ENCODE measurements around the gene FAM107B.

Gene FAM107B

DNA sequence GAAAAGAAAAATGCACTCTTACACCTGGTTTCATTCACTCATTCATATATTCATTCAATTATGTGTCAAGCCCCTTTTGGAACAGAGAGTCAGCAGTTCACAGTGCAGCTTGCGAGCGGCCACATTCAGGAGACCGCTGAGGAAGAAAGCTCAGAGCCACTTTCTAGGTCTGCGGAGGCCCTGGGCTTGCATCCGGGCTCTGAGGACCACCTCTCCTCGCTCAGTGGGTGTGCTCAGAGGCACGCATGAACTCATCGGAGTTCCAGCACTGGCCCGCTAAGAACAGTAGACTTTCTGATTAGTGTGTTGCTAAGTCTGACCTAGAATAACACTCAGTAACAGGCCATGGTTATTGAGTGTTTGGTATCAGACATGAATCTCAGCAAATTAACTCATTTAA is 1.8 kb upstream of the FAM107B start:
- DNase-seq (ENCODE audit: low read depth) = no peak

DNA sequence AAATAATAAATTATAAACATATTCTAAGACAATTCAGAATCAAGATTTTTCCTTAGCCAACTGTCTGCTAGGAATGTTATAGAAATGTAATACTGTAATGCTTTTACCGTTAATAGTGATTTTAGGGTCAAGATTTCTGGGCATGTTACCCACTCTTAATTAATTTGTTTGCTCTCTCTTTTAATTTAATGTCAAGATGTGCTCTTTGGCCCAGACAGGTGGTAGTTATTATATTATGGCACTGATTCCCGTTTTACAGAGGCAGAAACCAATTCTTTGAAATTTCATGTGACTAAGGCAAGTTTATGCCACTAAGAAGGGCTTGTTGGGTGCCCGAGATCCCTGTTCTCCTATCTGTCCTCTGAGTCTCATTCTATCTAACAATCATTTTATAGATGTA is 959 bp upstream of the FAM107B start:
- no peak for DNase-seq (ENCODE audit: low read depth)

DNA sequence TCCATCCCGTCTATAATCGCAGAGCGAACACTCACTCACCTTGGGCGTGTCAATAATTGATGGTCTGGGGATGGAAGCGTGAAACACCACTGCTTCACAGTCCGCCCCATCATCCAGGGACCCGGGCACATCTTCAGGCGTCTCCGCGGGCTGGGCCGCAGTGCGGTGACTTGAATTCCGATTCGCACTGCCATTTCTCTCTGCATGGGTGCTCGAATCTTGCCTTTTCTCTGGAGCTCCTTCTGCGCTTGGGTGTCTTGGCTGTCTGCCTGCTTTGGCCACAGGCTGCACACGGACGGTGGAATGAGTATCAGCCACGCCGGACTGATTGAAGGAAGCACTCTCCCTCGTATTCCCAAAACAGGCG is 500 bp downstream of the FAM107B start:
- no peak for DNase-seq (ENCODE audit: low read depth)

DNA sequence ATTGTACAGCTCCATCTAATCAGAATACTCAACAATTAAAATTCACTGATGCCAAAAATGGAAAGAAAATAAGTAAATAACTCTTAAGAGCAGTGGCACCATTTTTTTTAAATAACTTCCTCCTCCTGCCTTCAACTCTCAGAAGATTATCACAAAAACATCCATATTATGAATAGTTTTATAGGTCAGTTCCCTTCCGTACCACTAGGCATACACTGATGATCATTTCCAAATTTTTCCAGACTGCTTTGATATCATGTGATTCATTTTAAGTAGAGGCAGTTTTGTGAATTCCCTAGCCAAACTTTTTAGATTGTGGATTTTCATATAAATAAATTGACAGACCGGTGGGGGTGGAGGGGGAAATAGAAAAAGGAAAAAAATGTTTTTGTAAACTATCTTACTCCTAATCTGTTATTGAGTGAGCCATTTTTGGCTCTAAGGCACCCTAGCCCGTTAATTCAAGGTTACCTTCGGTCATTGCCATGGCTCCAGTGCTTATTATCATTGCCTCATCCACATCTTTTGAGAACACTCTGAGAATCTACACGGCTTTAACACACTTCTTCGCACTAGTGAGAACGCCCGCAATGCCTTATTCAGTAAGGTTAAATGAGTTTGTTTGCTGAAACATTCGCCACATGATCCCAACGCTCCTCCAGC is 1.0 kb downstream of the FAM107B start:
- no peak for DNase-seq (ENCODE audit: low read depth)

DNA sequence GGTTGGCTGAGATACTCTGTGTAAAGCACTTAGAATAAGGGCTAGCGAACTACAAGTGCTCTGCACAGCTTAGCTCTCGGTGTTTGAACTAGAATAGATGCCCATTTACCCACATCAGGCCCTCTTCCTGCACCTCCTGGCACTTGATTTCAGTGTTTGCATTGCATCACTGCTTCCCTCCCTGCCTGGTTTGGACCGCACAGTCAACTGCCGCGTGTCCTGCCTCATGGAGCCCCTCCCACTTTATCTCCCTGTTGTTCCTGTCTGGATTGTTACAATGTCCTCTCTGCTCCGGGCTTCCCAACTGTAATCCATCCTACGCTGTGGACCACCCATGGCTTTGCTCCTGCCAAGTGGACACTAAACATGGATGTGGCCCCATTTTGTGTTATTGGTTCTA is 2.3 kb downstream of the FAM107B start:
- DNase-seq (ENCODE audit: low read depth) = no peak

DNA sequence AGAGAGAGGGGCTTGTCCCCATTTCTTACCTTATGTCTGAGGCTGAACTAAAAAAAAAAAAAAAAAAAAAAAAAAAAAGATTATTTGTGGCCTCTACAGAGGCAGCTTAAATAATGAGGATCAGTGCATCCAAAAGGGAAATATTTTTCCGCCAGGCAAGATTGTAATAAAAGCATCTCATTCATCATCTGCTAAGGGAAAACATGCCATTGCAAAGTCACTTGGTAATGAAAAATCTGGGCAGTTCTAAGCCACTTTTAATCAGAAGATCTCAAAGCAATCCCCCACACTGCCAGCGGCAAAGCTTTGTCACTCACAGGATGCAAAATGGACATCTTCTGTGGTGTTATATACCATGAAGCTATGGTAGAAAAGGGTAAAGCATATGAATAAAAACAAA is 3.8 kb downstream of the FAM107B start:
- DNase-seq (ENCODE audit: low read depth) = no peak

DNA sequence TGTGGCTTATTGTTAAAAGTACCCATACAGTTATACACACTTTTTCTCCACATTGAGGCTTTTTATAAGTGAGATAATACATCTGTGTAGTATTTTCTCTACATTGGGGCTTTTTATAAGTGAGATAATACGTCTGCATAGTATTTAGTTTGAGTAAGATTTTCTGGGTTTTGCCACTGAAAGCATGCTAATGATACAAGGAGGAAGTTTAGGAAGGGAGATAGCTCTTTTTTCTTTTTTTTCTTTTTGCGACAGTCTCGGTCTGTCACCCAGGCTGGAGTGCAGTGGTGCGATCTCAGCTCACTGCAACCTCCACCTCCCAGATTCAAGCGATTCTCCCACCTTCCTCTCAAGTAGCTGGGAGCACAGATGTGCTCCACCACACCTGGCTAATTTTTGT is 13.3 kb downstream of the FAM107B start:
- no peak for DNase-seq (ENCODE audit: low read depth)

DNA sequence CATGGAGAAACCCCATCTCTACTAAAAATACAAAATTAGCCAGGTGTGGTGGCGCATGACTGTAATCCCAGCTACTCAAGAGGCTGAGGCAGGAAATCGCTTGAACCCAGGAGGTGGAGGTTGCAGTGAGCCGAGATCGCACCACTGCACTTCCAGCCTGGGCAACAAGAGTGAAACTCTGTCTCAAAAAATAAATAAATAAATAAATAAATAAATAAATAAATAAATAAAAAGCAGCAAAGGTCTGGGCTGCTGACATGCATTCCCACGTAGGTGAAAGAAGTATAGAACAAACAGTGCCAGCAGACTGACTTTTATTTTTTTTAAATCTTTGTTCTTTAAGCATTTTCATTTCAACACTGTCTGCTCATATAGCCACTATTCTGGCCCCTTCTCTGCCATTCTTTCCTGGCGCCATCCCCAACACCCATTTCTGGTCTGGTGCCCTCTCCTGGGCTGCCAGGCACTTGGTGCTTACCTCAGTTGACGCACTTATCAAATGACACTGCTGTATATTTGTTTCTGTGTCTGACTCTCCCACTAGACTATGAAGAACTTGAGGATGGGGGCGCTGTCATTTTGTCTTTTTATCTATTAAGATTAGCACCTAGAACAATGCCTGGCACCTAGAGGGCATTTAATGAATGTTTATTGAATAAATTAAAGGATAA is 15.6 kb downstream of the FAM107B start:
- DNase-seq (ENCODE audit: low read depth) = no peak

DNA sequence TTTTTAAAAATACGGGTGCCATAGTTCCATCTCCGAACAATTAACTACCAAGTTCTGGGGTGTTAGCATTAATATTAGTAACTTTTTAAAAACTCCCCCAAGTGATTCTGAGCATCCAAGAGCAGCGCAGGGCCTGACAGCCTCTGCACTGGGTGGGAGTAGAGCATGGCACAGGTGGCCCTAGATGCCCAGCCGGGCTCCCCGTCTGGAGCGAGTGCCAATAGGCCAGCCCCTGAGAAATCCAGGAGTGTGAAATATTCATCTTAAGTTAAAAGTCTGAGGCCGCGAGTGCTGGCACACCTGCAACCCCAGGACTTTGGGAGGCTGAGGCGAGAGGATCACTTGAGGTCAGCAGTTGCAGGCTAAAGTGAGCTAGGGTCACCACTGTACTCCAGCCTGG is 16.2 kb downstream of the FAM107B start:
- no peak for DNase-seq (ENCODE audit: low read depth)

DNA sequence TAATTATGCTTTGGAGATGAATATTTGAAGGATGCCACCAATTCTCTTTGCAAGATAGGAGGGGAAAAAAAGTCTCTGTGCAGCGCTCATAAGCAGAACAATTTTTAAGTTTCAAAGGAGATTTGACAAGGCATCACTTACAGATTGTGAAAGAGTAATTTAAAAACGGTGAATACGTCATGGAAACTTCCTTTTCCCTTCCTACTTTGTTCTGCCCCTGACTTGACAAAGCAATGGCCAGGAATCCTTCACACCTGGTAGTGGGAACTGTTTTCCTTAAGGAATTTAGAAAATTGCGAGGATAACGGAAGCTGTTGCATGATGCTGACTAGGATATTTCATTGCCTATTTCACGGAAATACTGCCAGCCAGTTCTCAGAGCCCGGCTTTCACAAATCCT is 16.7 kb downstream of the FAM107B start:
- no peak for DNase-seq (ENCODE audit: low read depth)

DNA sequence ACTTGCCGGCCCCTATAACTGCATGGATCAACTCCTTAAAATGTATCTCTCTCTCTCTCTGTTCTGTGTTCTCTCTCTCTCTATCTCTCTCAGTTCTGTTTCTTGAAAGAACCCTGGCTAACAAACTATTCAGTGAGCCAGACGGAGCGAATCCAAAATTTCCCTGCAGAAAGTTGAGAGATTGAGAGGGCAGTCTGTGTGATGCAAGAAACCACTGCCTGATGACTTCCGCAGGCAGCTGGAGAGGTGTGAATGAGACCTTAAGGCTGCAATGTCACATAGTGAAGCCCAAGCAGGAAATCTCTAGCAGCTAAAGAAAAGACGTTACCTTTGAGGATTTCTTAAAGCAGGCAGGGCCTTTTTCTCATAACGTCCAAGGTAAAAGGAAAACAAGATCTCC is 17.3 kb downstream of the FAM107B start:
- DNase-seq (ENCODE audit: low read depth) = no peak

DNA sequence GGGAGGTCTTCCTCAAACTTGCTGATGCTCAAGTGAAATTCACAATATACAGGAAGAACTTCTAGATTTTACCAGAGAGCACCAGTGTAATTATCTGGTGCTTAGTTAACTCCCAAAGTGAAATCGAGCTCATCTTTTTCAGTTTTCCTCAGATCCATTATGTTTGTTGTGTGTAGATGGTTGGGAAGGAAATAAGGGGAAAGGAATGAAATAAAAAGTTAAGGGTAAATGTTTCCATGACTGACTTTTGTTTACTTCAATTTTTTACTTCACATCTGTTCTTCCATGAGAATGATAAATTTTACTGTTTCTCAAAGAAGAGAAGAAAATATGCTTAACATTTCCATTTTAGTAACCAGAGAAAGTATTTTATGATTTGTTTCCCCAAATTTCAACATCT is 21.3 kb downstream of the FAM107B start:
- no peak for DNase-seq (ENCODE audit: low read depth)

DNA sequence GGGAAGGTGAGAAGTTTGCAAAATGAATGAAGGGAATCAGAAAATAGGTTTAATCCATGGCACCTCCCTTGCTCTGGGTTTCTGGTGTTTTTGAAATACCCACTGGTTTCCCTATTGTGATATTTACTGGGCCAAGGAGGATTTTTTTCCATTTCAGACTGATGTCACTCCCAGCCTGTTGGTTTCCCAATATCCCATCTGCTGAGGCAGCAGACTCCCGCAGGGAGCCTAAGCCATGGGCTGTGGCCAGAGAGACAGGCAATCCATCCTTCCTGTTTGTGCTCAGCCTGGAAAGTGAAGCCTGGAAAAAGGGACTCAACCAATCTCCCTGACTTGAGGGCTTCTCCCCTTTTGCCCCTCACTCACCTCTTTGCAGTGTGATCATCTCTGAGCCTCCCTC is 22.8 kb downstream of the FAM107B start:
- no peak for DNase-seq (ENCODE audit: low read depth)

DNA sequence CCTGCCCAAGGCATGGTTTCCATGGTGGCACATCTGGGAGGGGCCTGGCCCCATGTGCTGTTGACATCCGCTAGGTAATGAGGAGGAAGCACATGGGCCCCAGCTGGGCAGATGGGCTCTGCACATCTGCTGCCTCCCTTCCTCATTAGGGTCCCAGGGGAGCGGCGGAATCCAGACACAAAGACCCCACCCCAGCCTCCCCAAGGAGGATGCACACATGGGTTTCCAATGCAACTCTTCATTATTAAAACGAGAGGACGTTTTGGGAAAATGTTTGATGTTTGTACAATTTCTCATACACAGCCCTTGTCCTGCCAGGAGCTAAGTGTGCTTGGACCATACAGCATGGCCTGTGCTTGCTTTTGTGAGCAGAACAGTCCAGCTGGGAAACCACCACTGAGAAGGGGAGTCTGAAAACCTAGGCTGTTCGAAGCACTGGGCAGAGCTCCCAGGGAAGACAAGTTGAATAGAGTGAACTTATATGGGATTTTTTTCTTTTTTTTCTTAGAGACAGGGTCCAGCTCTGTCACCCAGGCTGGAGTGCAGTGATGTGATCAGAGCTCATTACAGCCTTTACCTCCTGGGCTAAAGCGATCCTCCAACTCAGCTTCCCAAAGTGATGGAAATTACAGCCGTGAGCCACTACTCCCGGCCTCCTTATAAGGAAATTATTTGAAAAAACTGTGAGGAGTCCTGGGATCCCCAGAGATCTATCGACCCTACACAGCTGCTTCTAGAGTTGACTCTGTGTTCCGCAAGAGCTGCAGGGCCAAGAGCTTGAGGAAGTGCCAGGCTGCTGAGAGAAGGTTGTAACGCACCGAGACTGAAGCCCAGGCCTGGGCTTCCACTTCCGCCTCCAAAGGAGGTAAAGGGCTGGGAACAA is 23.4 kb downstream of the FAM107B start:
- DNase-seq (ENCODE audit: low read depth) = no peak

DNA sequence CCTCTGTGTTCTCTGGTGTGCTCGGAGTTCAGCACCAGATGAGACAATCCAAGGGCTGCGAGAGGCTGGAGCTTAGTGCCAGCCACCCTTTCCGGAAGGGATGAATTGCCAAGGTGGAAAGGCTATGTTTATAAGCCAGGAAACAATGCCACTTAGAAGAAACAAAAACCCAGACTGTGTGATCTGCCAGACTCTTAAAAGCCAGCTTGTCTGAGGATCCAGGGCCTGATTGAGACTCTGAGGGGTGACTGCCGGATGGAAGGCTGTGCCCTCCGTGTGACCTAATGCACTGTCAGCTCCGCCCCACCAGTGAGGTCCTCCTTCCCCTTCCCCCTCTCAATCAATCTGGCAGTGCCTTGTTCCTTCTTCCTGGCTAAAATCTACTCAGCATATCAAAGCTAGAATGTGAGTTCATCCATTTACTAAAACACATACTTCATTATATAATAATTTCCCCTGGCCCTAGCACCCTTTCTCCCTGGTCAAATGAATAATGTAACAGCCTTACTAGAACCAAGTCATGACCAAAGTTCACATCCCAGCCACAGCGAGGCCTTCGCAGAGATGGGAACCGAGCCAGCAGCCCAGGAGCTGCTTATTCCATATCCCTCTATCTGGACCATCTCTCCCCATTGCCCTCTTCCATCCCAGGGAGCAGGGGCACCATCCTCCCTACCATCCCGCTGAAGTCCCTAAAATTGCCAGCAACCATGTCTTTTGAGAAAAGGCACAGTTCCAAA is 25.5 kb downstream of the FAM107B start:
- no peak for DNase-seq (ENCODE audit: low read depth)

DNA sequence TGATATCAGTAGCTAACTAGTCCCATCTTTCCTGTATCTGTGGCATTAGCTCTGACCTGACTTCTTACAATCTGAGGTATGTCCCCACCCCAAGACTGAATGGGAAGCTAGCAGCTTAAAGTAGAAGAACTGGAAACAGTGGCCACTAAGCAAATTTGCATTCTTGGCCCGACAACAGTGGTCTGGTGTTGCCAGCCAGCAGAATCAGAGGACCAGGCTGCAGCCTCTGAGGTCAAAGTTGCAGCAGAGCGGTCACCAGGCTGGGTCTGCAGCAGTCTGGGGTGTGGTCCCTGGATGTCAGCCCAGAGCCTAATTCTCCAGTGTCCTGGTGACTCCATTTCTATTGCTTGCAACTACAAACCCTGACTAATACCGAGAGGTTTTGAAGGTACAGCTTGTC is 26.3 kb downstream of the FAM107B start:
- DNase-seq (ENCODE audit: low read depth) = no peak

DNA sequence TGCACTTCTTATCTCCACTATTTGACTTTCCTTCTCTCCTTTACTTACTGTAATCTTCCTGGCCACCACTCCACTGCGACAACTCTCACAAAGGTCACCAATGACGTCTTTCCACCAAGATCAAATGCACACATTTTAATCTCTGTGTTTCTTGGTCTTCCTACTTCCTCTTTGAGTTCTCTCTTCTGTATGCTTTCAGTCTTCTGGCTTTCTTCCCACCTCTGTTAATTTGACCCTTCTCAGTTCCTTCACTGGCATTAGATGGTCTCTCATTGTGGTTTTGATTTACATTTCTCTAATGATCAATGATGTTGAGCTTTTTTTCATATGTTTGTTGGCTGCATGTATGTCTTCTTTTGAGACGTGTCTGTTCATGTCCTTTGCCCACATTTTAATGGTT is 31.9 kb downstream of the FAM107B start:
- DNase-seq (ENCODE audit: low read depth) = no peak

DNA sequence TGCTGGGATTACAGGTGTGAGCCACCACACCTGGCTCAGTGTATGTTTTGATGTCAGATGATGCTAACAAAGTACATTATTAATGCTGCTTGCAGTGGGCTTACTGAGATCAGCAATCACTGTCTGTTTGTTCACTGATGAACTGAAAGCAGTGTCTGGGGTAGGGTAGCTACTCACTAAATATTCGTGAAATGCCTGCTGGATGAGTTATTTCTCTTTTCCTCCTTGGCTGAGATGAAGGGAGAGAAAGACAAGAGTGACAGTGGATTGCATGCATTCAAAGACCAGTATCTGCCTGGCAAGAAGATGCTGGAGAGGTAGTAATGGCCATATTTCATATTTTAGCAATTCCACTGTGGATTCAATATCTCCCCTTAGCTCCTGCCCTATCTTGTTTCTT is 32.3 kb downstream of the FAM107B start:
- DNase-seq (ENCODE audit: low read depth) = no peak

DNA sequence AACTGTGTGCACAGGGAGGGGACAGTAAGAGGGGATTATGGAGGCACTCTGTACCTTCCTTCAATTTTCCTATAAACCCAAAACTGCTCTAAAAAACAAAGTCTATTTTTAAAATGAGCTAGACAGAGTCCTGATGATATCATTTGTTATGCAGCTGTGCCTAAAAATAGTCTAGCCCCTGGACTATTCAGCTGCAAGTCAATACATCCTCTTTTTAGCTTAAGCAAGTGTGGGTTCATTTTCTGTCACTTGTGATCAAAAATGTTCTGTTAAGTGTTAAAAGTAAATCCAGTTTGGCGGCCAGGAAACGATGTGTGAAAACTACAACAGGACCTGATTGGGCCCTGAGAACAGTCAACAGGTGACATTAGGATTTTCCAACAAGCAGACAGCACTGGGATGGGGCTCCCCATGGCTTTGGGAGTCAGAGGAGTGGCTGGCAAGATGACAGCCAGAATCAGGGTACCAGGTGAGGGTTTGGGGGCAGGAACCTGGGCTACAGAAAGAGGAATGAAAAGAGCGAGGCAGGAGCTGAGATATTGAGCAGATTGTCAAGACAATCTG is 33.9 kb downstream of the FAM107B start:
- no peak for DNase-seq (ENCODE audit: low read depth)

DNA sequence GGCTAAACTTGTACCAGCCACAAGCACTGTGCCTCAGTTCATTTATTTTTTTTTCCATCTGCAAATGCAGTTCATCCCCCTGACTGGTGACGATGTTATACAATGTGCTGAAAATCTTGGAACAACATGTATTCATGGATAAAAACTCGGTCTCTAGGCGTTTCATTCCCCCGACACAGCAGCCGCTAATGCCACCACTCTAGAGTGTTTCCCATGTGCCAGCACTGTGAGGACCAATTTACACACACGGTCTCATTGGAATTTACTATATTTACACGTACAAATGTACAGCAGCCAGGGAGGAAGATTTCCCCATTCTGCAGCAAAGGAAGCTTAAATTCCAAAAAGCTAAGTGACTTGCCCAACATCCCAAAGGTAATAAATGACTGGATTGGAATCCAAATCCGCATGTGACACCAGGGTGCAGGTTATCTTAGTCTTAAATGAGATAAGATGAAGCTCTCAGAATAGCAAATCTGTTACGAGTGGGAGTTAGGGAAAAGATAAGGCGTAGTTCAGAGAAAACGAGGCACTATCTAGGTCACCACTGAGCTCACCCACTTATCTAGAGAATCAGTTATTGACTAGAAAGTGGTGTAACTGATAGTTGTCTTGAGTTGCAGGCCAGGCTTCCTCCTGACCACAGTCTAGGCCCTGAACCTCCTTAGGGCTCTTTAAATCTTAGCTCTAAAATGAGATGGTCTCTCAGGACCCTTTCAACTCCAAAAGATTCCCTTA is 36.7 kb downstream of the FAM107B start:
- DNase-seq (ENCODE audit: low read depth) = no peak

DNA sequence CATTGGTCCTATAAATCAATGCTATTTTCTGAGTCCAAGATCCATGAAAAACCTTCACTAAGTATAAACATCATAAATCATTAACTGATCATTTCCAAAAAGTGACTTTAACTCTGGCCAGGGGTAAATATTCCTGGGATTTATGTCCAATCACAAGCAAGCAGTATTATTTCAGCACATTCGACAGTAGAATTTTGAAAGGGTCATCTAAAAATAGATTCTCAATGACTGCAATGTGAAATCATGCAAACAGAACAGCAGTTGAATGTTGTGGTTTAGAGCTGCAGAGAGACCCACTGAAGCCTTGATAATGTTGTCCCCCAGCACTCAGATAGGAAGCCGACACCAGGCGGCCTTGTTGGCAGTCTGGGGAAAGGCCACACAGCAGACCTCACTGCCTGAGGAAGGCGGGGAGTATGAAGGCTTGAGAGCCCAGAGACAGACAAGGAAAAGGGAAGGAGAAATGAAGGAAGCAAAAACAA is 38.1 kb downstream of the FAM107B start:
- no peak for DNase-seq (ENCODE audit: low read depth)
